ENCODE data around the gene JAG1. TPM values are rescaled to one million over a fixed set of nuclear protein-coding genes. Genes with fewer than 3 reads are reported as not detected.

JAG1 gene
- total RNA-seq, 2 donors from 2014 or later = 46.5 to 72.3 TPM

GRCh38 chr20:10649080-10649796, 24.6 kb downstream of the JAG1 start:
- H3K4me1 ChIP-seq (replicated peaks) = no peaks in the 10 kb centered on the region
- peaks cover 17 to 42% of the 10 kb centered on the region in 2 donors for H3K36me3 ChIP-seq
- no peaks in the 10 kb centered on the region for H3K27me3 ChIP-seq (replicated peaks; ENCODE audit: insufficient read depth)
- 87% methylated on average over 8 of the region's 8 CpGs for WGBS
- intact Hi-C loops (cut with DNase I) = no loop called here
- TF ChIP-seq POLR2AphosphoS5 (IDR thresholded peaks at IDR 0.05) (no peak), CTCF (IDR thresholded peaks at IDR 0.05) (no peak)
- no peak overlapping the region for H3K4me3 ChIP-seq
- H3K27ac ChIP-seq = peak overlapping the region in 1 of 2 donors; percentile 4
- no peaks in the 10 kb centered on the region for H3K9me3 ChIP-seq
- no peak for DNase-seq (ENCODE audit: low spot score)

GRCh38 chr20:10648651-10649050, 25.1 kb downstream of the JAG1 start:
- no peak for DNase-seq (ENCODE audit: low spot score)
- Histone ChIP-seq H3K9me3 (no peaks in the 10 kb centered on the region), H3K27me3 (replicated peaks; ENCODE audit: insufficient read depth) (no peaks in the 10 kb centered on the region), H3K4me3 (no peak overlapping the region), H3K27ac (no peak overlapping the region), H3K36me3 (peaks cover 17 to 48% of the 10 kb centered on the region in 2 donors), H3K4me1 (replicated peaks) (no peaks in the 10 kb centered on the region)
- TF ChIP-seq POLR2AphosphoS5 (IDR thresholded peaks at IDR 0.05) (no peak), POLR2A (IDR thresholded peaks at IDR 0.05) (no peak), CTCF (IDR thresholded peaks at IDR 0.05) (no peak)
- intact Hi-C loops (cut with DNase I) = no loop called here
- 87% methylated on average over 8 of the region's 8 CpGs for WGBS

- Histone ChIP-seq H3K27me3 (replicated peaks; ENCODE audit: insufficient read depth) (no peaks in the 10 kb centered on the region), H3K36me3 (peaks cover 17 to 54% of the 10 kb centered on the region in 2 donors), H3K9me3 (no peaks in the 10 kb centered on the region), H3K4me1 (replicated peaks) (no peaks in the 10 kb centered on the region), H3K27ac (peak overlapping the region in 1 of 2 donors; percentile 19), H3K4me3 (no peak overlapping the region)
- TF ChIP-seq POLR2A (IDR thresholded peaks at IDR 0.05) (no peak), POLR2AphosphoS5 (IDR thresholded peaks at IDR 0.05) (no peak), CTCF (IDR thresholded peaks at IDR 0.05) (no peak)
- DNase-seq (ENCODE audit: low spot score) = no peak
- intact Hi-C loops (cut with DNase I) = no loop called here
- WGBS = 74% methylated on average over 11 of the region's 11 CpGs
These were observed 25.9 kb downstream of the JAG1 start for GRCh38 chr20:10647909-10648308.

- H3K27me3 ChIP-seq (replicated peaks; ENCODE audit: insufficient read depth) = no peaks in the 10 kb centered on the region
- no peak for DNase-seq (ENCODE audit: low spot score)
- H3K9me3 ChIP-seq = no peaks in the 10 kb centered on the region
- H3K4me1 ChIP-seq (replicated peaks) = no peaks in the 10 kb centered on the region
- peak overlapping the region in 1 of 2 donors; percentile 19 for H3K27ac ChIP-seq
- 60% methylated on average over 9 of the region's 9 CpGs for WGBS
- intact Hi-C loops (cut with DNase I) = no loop called here
- H3K36me3 ChIP-seq = peaks cover 17 to 54% of the 10 kb centered on the region in 2 donors
- no peak overlapping the region for H3K4me3 ChIP-seq
- no peak for TF ChIP-seq POLR2A (IDR thresholded peaks at IDR 0.05)
- TF ChIP-seq POLR2AphosphoS5 (IDR thresholded peaks at IDR 0.05) = no peak
- peak in 2 of 4 experiments; percentile 21 to 26 for TF ChIP-seq CTCF (IDR thresholded peaks at IDR 0.05)
These were observed 26.3 kb downstream of the JAG1 start for GRCh38 chr20:10647471-10647870.

- H3K4me3 ChIP-seq = no peak overlapping the region
- H3K9me3 ChIP-seq = no peaks in the 10 kb centered on the region
- intact Hi-C loops (cut with DNase I) = no loop called here
- H3K4me1 ChIP-seq (replicated peaks) = no peaks in the 10 kb centered on the region
- no peak for TF ChIP-seq CTCF (IDR thresholded peaks at IDR 0.05)
- no peak for TF ChIP-seq POLR2A (IDR thresholded peaks at IDR 0.05)
- no peak for TF ChIP-seq POLR2AphosphoS5 (IDR thresholded peaks at IDR 0.05)
- no peaks in the 10 kb centered on the region for H3K27me3 ChIP-seq (replicated peaks; ENCODE audit: insufficient read depth)
- 86% methylated on average over 9 of the region's 9 CpGs for WGBS
- H3K36me3 ChIP-seq = peaks cover 20 to 57% of the 10 kb centered on the region in 2 donors
- peak overlapping the region in 1 of 2 donors; percentile 19 for H3K27ac ChIP-seq
- no peak for DNase-seq (ENCODE audit: low spot score)
These were observed 26.8 kb downstream of the JAG1 start for GRCh38 chr20:10646886-10647420.

All from prostate gland (tissue), 2 donors.